ENCODE results near the gene OR2M2. TPM values are rescaled to one million over a fixed set of nuclear protein-coding genes. Genes with fewer than 3 reads are reported as not detected.

Gene OR2M2
- total RNA-seq, 1 donor from 2014 or later, result not detected

DNA sequence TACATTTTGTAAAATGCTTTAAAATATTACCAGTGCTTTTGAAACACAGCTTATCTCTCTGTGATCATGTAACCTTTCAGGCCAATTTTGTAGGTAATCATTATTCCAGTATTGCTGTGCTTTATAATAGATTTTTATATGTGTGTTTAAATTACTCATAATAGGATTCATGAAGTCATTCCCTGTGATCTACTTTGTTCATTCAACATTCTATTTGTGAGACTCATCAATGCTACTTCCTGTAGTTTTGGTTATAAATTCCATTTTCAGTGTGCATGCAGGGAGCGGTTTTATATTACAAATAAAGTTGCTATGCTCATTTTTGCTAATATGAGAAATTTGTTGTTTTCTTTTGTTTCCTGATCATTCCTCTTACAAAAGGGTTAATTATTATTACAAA lies 33.8 kb upstream of the OR2M2 start:
- Histone ChIP-seq H3K4me1 (ENCODE audit: insufficient read depth, low read length) (no peaks in the 10 kb centered on the region), H3K27me3 (ENCODE audit: insufficient read depth, low read length) (no peaks in the 10 kb centered on the region), H3K27ac (ENCODE audit: low read depth, low read length) (no peak overlapping the region), H4K20me1 (ENCODE audit: insufficient read depth, low read length) (no peaks in the 10 kb centered on the region), H3K4me3 (ENCODE audit: insufficient read depth, low read depth, low read length) (no peak overlapping the region), H3K36me3 (ENCODE audit: insufficient read depth, low read length) (no peaks in the 10 kb centered on the region), H3K9ac (ENCODE audit: low read length) (no peak overlapping the region), H3K79me2 (ENCODE audit: insufficient read depth, low read length) (no peaks in the 10 kb centered on the region), H3K4me2 (ENCODE audit: low read length) (no peak overlapping the region), H3K9me3 (ENCODE audit: insufficient read depth, low read depth, low read length) (no peaks in the 10 kb centered on the region), H2AFZ (ENCODE audit: low read depth, low read length) (no peak overlapping the region)
- no peak for DNase-seq (ENCODE audit: low read depth)
- Mint-ChIP-seq H3K27me3 (ENCODE audit: low read depth, unreplicated experiment) (no peaks in the 10 kb centered on the region), H3K4me3 (ENCODE audit: unreplicated experiment) (no peak overlapping the region), H3K9me3 (ENCODE audit: unreplicated experiment) (peaks cover 3% of the 10 kb centered on the region), H3K36me3 (ENCODE audit: low read depth, unreplicated experiment) (no peaks in the 10 kb centered on the region), H3K4me1 (ENCODE audit: low read depth, unreplicated experiment) (no peaks in the 10 kb centered on the region), H3K27ac (ENCODE audit: unreplicated experiment) (no peak overlapping the region)
- TF ChIP-seq, protein P1, sequence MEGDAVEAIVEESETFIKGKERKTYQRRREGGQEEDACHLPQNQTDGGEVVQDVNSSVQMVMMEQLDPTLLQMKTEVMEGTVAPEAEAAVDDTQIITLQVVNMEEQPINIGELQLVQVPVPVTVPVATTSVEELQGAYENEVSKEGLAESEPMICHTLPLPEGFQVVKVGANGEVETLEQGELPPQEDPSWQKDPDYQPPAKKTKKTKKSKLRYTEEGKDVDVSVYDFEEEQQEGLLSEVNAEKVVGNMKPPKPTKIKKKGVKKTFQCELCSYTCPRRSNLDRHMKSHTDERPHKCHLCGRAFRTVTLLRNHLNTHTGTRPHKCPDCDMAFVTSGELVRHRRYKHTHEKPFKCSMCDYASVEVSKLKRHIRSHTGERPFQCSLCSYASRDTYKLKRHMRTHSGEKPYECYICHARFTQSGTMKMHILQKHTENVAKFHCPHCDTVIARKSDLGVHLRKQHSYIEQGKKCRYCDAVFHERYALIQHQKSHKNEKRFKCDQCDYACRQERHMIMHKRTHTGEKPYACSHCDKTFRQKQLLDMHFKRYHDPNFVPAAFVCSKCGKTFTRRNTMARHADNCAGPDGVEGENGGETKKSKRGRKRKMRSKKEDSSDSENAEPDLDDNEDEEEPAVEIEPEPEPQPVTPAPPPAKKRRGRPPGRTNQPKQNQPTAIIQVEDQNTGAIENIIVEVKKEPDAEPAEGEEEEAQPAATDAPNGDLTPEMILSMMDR (IDR thresholded peaks at IDR 0.05; ENCODE audit: insufficient read depth, low read depth, low read length), result no peak
- TF ChIP-seq EZH2 (IDR thresholded peaks at IDR 0.05; ENCODE audit: insufficient read depth, low read length), result no peak
- FAIRE-seq, result no peak

DNA sequence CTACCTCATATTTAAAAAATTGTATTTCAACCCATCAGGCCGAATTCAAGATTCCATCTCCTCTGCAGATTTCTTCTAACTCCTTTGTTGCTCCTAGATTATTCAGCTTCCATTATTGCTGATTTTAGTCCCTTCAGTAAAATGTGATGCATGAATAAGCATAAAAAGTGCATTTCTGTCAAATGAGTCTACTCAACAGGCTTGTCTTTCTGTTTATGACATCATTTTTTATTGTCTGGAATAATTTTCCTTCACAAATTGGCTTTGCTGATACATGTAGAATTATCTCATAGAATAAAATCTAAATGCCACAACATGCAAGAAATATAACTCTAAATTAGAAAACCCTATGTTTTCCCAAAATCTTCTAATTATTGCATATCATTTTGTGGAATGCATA lies 31.3 kb upstream of the OR2M2 start:
- DNase-seq (ENCODE audit: low read depth) (no peak), FAIRE-seq (no peak)
- H3K9me3 ChIP-seq (ENCODE audit: insufficient read depth, low read depth, low read length), result no peaks in the 10 kb centered on the region
- H3K27ac ChIP-seq (ENCODE audit: low read depth, low read length), result no peak overlapping the region
- Mint-ChIP-seq H3K27ac (ENCODE audit: unreplicated experiment) (no peak overlapping the region), H3K36me3 (ENCODE audit: low read depth, unreplicated experiment) (no peaks in the 10 kb centered on the region), H3K4me3 (ENCODE audit: unreplicated experiment) (no peak overlapping the region), H3K27me3 (ENCODE audit: low read depth, unreplicated experiment) (no peaks in the 10 kb centered on the region), H3K9me3 (ENCODE audit: unreplicated experiment) (peaks cover 3% of the 10 kb centered on the region), H3K4me1 (ENCODE audit: low read depth, unreplicated experiment) (no peaks in the 10 kb centered on the region)
- no peaks in the 10 kb centered on the region for H4K20me1 ChIP-seq (ENCODE audit: insufficient read depth, low read length)
- no peak overlapping the region for H2AFZ ChIP-seq (ENCODE audit: low read depth, low read length)
- TF ChIP-seq, protein P1 (IDR thresholded peaks at IDR 0.05; ENCODE audit: insufficient read depth, low read depth, low read length), result no peak
- no peak for TF ChIP-seq EZH2 (IDR thresholded peaks at IDR 0.05; ENCODE audit: insufficient read depth, low read length)
- H3K36me3 ChIP-seq (ENCODE audit: insufficient read depth, low read length), result no peaks in the 10 kb centered on the region
- H3K4me1 ChIP-seq (ENCODE audit: insufficient read depth, low read length), result no peaks in the 10 kb centered on the region
- no peak overlapping the region for H3K4me3 ChIP-seq (ENCODE audit: insufficient read depth, low read depth, low read length)
- no peaks in the 10 kb centered on the region for H3K27me3 ChIP-seq (ENCODE audit: insufficient read depth, low read length)
- H3K4me2 ChIP-seq (ENCODE audit: low read length), result no peak overlapping the region
- no peaks in the 10 kb centered on the region for H3K79me2 ChIP-seq (ENCODE audit: insufficient read depth, low read length)
- no peak overlapping the region for H3K9ac ChIP-seq (ENCODE audit: low read length)

DNA sequence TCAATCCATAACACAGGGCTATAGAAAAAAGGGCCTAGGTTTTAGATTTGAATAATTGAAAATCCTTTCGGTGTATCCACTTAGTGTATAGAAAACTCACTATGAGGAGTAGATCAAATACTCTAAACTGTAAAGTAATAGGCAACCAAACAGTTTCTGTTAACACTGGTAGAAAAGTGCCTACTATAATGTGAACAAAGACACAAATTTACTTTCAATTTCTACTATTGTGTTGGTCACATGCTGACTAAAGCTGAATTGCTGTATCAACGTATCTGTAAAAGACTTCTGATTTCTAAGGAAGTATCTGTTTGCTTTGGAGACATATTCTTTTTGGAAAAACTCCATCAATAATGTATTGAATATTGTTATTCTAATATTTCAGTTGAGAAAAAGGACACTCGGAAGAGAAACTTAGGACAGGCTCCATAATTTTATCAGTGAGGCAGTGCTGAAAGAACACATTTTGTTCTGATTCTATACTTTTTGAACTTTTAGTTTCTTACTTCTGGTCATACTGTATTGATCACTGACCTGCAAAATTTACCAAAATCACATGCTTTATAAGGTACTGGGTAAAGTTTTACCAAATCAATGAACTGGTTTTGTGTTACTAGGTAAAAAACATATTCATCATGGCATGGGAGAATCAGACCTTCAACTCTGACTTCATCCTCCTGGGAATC lies 30.0 kb upstream of the OR2M2 start, which contains the start of gene OR2M5:
TSS of gene OR2M5 (plus strand) at position 636 of the 686 bp plus-strand sequence. CDS start at position 636, 0 bp downstream.
- H3K27me3 ChIP-seq (ENCODE audit: insufficient read depth, low read length), result no peaks in the 10 kb centered on the region
- Mint-ChIP-seq H3K36me3 (ENCODE audit: low read depth, unreplicated experiment) (no peaks in the 10 kb centered on the region), H3K4me3 (ENCODE audit: unreplicated experiment) (no peak within 1 kb of the TSS), H3K27ac (ENCODE audit: unreplicated experiment) (no peak within 1 kb of the TSS), H3K27me3 (ENCODE audit: low read depth, unreplicated experiment) (no peaks in the 10 kb centered on the region), H3K4me1 (ENCODE audit: low read depth, unreplicated experiment) (no peaks in the 10 kb centered on the region), H3K9me3 (ENCODE audit: unreplicated experiment) (peaks cover 3% of the 10 kb centered on the region)
- no peaks in the 10 kb centered on the region for H3K79me2 ChIP-seq (ENCODE audit: insufficient read depth, low read length)
- no peak for FAIRE-seq
- no peak within 1 kb of the TSS for H2AFZ ChIP-seq (ENCODE audit: low read depth, low read length)
- no peaks in the 10 kb centered on the region for H3K4me1 ChIP-seq (ENCODE audit: insufficient read depth, low read length)
- TF ChIP-seq EZH2 (IDR thresholded peaks at IDR 0.05; ENCODE audit: insufficient read depth, low read length), result no peak
- TF ChIP-seq, protein P1 (IDR thresholded peaks at IDR 0.05; ENCODE audit: insufficient read depth, low read depth, low read length), result no peak
- H3K36me3 ChIP-seq (ENCODE audit: insufficient read depth, low read length), result no peaks in the 10 kb centered on the region
- no peak within 1 kb of the TSS for H3K4me2 ChIP-seq (ENCODE audit: low read length)
- no peak within 1 kb of the TSS for H3K4me3 ChIP-seq (ENCODE audit: insufficient read depth, low read depth, low read length)
- H3K27ac ChIP-seq (ENCODE audit: low read depth, low read length), result no peak within 1 kb of the TSS
- H3K9me3 ChIP-seq (ENCODE audit: insufficient read depth, low read depth, low read length), result peaks cover 2% of the 10 kb centered on the region
- H4K20me1 ChIP-seq (ENCODE audit: insufficient read depth, low read length), result no peaks in the 10 kb centered on the region
- DNase-seq (ENCODE audit: low read depth), result no peak
- no peak within 1 kb of the TSS for H3K9ac ChIP-seq (ENCODE audit: low read length)
